ENCODE results near the gene WDR3.
"Not testable (repeated sequence)": the region's sequence is repeated elsewhere in the genome, so short reads cannot be mapped to it uniquely, and the experiment has no call there.

WDR3 gene

GRCh38 chr1:117929343-117930172, at the start of gene WDR3, which contains the start of gene GDAP2:
Gene WDR3 (plus strand): TSS chr1:117929739. CDS start chr1:117933320, 3,581 bp downstream.
Gene GDAP2 (minus strand): TSS chr1:117929621. CDS start chr1:117920357, 9,264 bp downstream.
- DNase-seq = peak; percentile 96

- no peak for DNase-seq
Observed at GRCh38 chr1:117883616-117884015, 45.9 kb upstream of the WDR3 start.

GRCh38 chr1:117886101-117886795, 43.3 kb upstream of the WDR3 start:
- no peak for DNase-seq

GRCh38 chr1:117890452-117890851, 39.1 kb upstream of the WDR3 start:
- no peak for DNase-seq

GRCh38 chr1:117892512-117892911, 37.0 kb upstream of the WDR3 start:
- DNase-seq = no peak

- no peak for DNase-seq
Observed at GRCh38 chr1:117894078-117894477, 35.5 kb upstream of the WDR3 start.

- peak; percentile 73 for DNase-seq
Observed at GRCh38 chr1:117895482-117896114, 33.9 kb upstream of the WDR3 start.

- DNase-seq = no peak
Observed at GRCh38 chr1:117897551-117897950, 32.0 kb upstream of the WDR3 start.

- no peak for DNase-seq
Observed at GRCh38 chr1:117899801-117900200, 29.7 kb upstream of the WDR3 start.

GRCh38 chr1:117902944-117903343, 26.6 kb upstream of the WDR3 start:
- DNase-seq = no peak

GRCh38 chr1:117904485-117904884, 25.1 kb upstream of the WDR3 start:
- DNase-seq = no peak

GRCh38 chr1:117905019-117905418, 24.5 kb upstream of the WDR3 start:
- no peak for DNase-seq

GRCh38 chr1:117911051-117911450, 18.5 kb upstream of the WDR3 start:
- no peak for DNase-seq

GRCh38 chr1:117919376-117919775, 10.2 kb upstream of the WDR3 start:
- DNase-seq = no peak

- DNase-seq = no peak
Observed at GRCh38 chr1:117921991-117922390, 7.5 kb upstream of the WDR3 start.

- not testable (repeated sequence) for DNase-seq
Observed at GRCh38 chr1:117922717-117923116, 6.8 kb upstream of the WDR3 start.

GRCh38 chr1:117925981-117926380, 3.6 kb upstream of the WDR3 start:
- DNase-seq = peak; percentile 48

GRCh38 chr1:117928881-117929342, 627 bp upstream of the WDR3 start:
- peak; percentile 77 for DNase-seq

- DNase-seq = no peak
Observed at GRCh38 chr1:117930173-117930447, 571 bp downstream of the WDR3 start.

GRCh38 chr1:117930484-117930883, 945 bp downstream of the WDR3 start:
- DNase-seq = no peak

GRCh38 chr1:117932576-117932975, 3.0 kb downstream of the WDR3 start:
- DNase-seq = no peak

- no peak for DNase-seq
Observed at GRCh38 chr1:117933769-117934168, 4.2 kb downstream of the WDR3 start.

GRCh38 chr1:117942293-117942692, 12.8 kb downstream of the WDR3 start:
- DNase-seq = no peak

GRCh38 chr1:117952386-117952785, 22.8 kb downstream of the WDR3 start:
- DNase-seq = no peak
